ENCODE results near the gene GRID2.

The GRID2 gene

DNA sequence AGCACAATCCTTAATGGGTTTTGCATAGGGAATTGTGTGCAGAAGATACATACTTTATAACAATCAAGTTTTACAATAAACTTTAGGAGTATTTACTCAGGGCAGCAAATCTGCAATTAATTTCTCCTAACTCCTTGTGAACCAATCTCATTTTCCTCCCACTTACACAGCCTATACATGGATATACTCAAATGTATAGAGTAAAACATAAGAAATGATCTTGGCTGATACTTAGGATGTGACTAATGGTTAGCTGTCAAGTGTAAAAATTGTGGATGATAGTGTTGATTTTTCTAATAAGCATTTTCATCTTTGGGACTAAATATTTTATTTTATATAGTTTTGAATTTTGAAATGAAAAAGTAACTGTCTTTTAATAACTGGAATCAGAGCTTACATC lies 759.6 kb downstream of the GRID2 start:
- no peak for DNase-seq (ENCODE audit: low read depth in 2 of 3, low spot score in 1 of 3)

- DNase-seq (ENCODE audit: low read depth in 2 of 3, low spot score in 1 of 3): no peak
Measured at GRCh38 chr4:93065790-93066189, 762.0 kb downstream of the GRID2 start.

- no peak for DNase-seq (ENCODE audit: low read depth in 2 of 3, low spot score in 1 of 3)
Measured at GRCh38 chr4:93066749-93067148, 763.0 kb downstream of the GRID2 start.

- DNase-seq (ENCODE audit: low read depth in 2 of 3, low spot score in 1 of 3): no peak
Measured at GRCh38 chr4:93072292-93072691, 768.5 kb downstream of the GRID2 start.

DNA sequence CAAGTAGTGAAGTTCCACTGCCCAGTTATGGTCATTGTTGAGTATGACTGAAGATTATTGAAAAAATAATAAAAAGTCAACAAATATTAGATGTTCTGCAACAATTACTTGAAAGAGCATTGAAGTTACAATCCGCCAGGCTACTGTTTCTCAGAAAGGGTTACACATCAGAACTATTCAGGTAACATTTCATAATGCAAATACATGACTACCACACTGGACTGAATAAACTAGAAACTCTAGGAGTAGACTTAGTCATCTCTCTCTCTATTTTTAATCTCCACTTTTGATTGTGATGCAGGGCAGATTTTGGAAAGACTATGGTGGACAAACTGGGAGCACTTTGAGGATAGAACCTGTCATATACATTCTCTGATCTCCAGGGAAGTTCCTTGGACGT lies 776.5 kb downstream of the GRID2 start:
- no peak for DNase-seq (ENCODE audit: low read depth in 2 of 3, low spot score in 1 of 3)

DNA sequence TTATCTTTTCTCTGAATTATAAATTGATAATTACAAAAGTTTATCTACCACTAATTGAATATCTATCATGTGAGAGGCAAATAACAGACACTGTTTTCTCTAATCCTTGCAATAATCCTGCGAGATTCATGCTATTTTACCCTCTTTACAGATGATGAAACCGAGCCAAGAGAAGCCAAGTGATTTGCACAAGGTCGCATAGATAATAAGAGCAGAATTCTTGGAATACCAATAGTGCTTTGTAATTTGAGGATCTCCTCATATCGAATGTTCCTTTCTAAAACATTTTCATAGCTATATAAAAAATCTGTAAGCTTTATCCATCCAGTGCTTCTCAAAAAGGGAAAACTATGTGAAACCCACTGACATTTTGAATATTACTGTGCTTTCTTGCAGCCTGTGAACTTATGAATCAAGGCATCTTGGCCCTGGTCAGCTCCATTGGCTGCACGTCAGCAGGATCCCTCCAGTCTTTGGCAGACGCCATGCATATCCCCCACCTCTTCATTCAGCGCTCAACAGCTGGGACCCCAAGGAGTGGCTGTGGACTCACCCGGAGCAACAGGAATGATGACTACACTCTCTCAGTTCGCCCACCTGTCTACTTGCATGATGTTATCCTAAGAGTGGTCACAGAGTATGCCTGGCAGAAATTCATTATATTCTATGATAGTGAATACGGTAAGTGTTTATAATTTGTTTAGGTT lies 781.0 kb downstream of the GRID2 start:
- DNase-seq (ENCODE audit: low read depth in 2 of 3, low spot score in 1 of 3): no peak

GRCh38 chr4:93086356-93086755 lies 782.6 kb downstream of the GRID2 start:
- DNase-seq (ENCODE audit: low read depth in 2 of 3, low spot score in 1 of 3): no peak

DNA sequence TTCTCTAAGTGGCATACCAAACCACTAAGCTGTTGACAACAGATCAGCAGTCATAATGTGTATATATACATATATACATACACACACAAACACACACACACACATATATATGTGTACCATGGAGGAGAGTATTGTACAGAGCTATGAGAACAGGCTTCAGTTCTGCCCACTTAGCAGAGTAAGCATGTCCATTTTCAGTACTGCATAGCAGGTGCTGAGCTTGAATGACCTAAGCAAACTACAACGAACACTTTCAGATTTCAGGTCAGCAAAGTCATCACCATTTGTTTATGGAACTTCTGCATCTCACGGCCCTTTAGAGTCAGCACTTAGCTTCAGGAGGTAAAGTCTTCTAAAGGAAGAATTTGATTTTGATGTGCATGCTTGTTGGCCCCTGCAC lies 789.0 kb downstream of the GRID2 start:
- no peak for DNase-seq (ENCODE audit: low read depth in 2 of 3, low spot score in 1 of 3)

GRCh38 chr4:93103042-93103441 lies 799.3 kb downstream of the GRID2 start:
- no peak for DNase-seq (ENCODE audit: low read depth in 2 of 3, low spot score in 1 of 3)

- DNase-seq (ENCODE audit: low read depth in 2 of 3, low spot score in 1 of 3): no peak
Measured at GRCh38 chr4:93116624-93117023, 812.9 kb downstream of the GRID2 start.

DNA sequence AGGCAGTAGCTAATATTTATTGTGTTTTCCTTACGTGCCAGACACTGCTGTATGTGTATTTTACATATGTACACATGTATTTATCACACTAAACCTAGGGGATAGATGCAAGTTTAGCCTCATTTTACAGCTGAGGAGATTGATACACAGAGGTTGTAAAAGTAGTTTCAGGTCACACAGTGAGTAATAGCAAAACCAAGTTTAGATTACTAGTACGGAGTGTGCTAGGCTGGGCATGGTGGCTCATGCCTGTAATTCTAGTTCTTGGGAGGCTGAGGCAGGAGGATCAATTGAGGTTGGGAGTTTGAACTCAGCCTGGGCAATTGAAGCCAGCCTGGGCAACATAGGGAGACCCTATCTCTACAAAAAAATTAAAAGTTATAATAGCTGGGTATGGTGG lies 823.7 kb downstream of the GRID2 start:
- no peak for DNase-seq (ENCODE audit: low read depth in 2 of 3, low spot score in 1 of 3)

DNA sequence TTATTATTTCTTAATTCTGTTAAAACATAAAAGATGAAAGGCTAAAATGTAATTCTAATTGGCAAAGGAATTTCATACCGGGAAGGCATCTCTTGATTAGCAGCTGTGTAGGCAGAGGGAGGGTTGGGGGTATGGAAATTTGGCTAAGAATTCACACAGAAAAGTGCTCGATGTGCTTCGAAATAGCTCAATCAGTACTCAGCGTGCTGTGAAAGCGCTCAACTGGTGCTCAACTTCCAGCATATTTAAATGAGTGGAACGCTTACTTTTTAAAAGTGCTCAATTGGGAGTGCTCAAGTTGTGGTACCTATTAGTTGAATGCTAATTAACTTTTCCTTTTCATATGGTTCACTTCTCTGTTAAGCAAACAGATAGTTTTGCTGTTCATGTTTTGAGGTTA lies 828.9 kb downstream of the GRID2 start:
- DNase-seq (ENCODE audit: low read depth in 2 of 3, low spot score in 1 of 3): no peak

DNA sequence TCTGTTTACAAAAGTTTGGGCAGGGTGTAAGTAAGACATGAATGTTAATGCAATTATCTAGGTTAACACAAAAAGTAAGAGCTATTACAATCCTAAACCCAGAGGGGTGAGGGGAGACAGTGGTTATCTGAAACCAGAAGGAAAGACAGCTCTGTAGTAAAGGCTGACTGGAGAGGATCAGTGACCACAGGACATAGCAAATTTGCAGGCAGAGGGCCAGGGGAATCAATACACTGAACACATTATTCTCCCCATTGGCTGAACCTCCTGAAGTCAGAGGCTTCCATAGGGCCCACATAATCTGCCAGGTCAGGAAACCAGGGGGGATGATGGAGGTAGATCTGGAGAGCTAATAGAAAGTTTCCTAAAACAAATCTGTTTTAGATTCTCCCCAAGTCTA lies 835.4 kb downstream of the GRID2 start:
- no peak for DNase-seq (ENCODE audit: low read depth in 2 of 3, low spot score in 1 of 3)

GRCh38 chr4:93143902-93144301 lies 840.1 kb downstream of the GRID2 start:
- DNase-seq (ENCODE audit: low read depth in 2 of 3, low spot score in 1 of 3): no peak

GRCh38 chr4:93144644-93145043 lies 840.9 kb downstream of the GRID2 start:
- DNase-seq (ENCODE audit: low read depth in 2 of 3, low spot score in 1 of 3): no peak

DNA sequence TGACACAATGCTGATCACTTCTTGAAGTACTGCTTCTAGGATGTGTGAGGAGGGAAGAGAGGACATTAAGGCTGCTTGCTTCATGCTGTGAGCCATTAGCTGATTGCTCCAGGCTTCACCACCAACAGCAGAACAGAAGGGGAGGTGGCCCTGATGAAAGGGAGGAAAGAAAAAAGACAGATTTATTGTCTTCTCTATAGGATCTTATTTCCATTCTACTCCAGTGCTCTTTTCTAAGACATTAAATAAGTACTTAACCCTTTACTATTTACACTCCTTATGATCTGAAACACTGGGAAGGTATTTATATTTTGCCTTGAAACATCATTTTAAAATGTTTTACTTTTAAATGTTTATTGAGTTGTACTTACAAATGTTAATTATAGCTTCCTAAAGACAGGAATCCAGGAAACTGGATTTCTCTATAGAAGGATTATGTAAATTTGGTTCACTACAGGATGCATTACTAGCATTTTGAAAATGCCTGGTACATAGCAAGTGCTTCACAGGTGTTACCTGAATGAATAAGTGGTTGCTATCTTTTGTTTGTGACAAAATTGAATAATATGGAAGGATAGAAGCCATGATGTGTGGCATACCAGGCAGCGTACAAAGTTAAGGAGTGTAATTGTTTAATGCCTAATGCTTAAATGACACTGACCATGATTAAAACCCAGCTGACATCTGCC lies 843.9 kb downstream of the GRID2 start:
- DNase-seq (ENCODE audit: low read depth in 2 of 3, low spot score in 1 of 3): no peak

DNA sequence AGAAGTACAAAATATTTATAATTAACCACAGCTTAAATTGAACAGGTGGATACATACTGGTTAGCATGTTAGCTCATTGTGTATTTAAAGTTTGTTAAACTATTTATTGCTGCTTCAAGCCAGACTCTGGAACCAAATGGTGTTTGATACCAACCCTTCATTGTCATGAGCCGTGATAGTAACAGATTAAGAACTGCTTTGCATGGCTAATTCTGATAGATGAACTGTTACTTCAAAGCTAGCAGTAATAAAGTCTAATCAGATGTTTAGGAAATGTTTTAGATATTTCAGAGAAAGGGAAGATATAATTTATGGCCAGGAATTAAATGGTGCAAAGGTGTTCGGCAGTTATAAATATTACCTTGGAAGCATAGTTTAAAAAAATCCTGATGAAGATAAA lies 848.7 kb downstream of the GRID2 start:
- no peak for DNase-seq (ENCODE audit: low read depth in 2 of 3, low spot score in 1 of 3)

DNA sequence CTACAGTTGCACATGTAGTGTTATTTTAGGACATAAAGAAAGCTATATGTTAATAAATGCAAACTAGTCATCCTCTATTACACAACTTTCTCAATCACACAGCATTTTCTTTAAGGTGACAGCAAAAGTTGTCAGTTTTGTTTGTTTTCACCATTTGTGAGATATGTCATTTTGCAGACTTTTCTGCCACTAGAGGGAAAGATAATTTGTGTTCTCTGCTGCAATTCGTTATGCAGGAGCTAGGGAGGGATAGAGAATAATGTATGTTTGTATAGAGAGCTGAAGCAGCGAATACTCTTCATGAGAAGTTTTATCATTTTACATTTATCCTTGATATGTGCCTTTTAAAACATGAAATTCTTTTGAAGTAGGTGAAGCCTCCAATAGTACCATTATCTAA lies 854.2 kb downstream of the GRID2 start:
- DNase-seq (ENCODE audit: low read depth in 2 of 3, low spot score in 1 of 3): no peak

DNA sequence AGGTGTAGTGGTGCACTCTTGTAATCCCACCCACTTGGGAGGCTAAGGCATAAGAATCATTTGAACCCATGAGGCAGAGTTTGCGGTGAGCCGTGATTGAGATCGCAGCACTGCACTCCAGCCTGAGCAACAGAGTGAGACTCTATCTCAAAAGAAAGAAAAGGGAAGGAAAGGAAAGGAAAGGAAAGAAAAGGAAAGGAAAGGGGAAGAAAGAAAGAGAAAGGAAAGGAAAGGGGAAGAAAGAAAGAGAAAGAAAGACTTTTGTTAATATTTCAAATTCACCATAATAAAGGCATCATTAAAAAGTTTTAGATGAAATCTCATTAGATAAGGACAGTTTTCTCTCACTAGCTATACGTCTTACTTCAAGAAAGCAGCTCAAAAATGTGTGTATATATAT lies 864.3 kb downstream of the GRID2 start:
- DNase-seq (ENCODE audit: low read depth in 2 of 3, low spot score in 1 of 3): no peak

DNA sequence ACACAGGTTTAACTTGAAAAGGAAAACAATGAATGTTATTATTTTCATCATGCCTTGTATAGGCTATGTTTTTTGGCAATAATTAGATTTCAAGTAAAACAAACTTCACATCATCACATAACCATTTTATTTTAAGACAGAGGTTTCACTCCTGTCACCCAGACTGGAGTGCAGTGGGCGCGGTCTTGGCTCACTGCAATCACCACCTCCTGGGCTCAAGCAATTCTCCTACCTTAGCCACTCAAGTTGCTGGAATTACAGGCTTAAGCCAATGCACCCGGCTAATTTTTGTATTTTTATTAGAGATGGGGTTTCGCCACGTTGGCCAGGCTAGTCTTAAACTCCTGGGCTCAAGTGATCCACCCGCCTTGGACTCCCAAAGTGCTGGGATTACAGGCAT lies 866.2 kb downstream of the GRID2 start:
- DNase-seq (ENCODE audit: low read depth in 2 of 3, low spot score in 1 of 3): no peak

DNA sequence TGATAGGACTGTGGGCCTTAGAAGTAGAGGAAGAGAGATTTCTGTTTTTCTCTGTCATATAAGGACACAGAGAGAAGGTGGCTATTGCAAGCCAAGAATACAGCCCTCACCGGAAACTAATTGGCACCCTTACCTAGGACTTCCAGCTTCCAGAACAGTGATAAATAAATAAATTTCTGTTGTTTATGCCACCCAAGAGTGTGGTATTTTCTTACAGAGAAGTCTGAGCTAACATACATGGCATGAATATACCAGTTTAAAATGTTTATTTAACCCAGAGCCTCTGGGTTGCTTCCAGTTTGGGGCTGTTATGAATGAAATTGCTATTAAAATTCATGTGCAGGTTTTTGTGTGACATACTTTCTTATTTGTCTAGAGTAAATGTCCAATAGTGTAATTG lies 870.8 kb downstream of the GRID2 start:
- DNase-seq (ENCODE audit: low read depth in 2 of 3, low spot score in 1 of 3): no peak

DNA sequence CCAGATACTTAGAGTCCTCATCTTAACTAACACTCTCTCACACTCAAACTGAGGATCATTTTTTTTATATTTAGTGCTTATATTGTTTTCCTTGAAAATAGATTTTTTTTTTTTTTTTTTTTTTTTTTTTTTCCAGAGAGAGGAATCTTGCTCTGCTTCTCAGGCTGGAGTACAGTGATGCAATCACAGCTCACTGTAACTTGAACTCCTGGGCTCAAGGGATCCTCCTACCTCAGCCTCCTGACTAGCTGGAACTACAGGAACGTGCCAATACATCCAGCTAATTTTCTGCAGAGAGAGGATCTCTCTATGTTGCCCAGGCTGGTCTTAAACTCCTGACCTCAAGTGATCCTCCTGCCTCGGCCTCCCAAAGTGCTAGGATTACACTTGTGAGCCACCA lies 874.5 kb downstream of the GRID2 start:
- DNase-seq (ENCODE audit: low read depth in 2 of 3, low spot score in 1 of 3): no peak

DNA sequence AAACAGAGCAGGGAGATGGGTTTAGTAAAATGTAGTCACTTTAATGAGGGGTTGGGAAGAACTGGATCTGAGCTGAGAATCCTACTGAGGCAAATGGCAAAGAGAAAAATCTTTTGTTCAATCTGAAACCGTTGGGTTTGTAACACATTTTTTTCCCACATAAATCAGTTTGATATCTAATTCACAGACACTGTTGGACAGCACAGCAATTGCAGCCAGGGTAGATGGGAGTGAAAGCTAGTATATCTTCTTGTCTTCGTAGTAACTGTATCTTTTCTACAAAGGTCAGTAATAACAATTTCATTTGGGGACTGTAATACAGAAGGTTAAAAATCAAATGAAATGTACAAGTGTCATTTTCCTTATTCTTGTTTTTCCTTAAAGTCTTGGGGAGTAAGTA lies 875.3 kb downstream of the GRID2 start:
- DNase-seq (ENCODE audit: low read depth in 2 of 3, low spot score in 1 of 3): no peak
